Activated naive CD4-positive, alpha-beta T cell treated with anti-CD3 and anti-CD28 coated beads, Interleukin-2, amount 10 ng/mL, durations not matched to agents 7 days and 5 days (primary cell): ENCODE data around the gene HAPSTR1.
"Not testable (repeated sequence)": the region's sequence is repeated elsewhere in the genome, so short reads cannot be mapped to it uniquely, and the experiment has no call there.

ENCODE experiments used
- CTCF ChIA-PET: fragments of 350-600 bp; sonication (Branson Sonifier 250); formaldehyde crosslinking; loops from one replicate; lab custom pipeline; 2021; ENCODE audit warnings: antibody characterized with exemption; lab: Charles Lee
- DNase-seq: peaks from one replicate; pipeline ENCODE4 v3.0.0-alpha.2; 2020
- H3K27ac Mint-ChIP-seq: one replicate; pipeline ENCODE4 v1.8.0; 2021; ENCODE audit warnings: mild to moderate bottlenecking, moderate library complexity, mixed read lengths
- H3K27me3 Mint-ChIP-seq: one replicate; pipeline ENCODE4 v1.8.0; 2021; ENCODE audit warnings: mild to moderate bottlenecking, mixed read lengths
- H3K36me3 Mint-ChIP-seq: one replicate; pipeline ENCODE4 v1.8.0; 2021; ENCODE audit warnings: mixed read lengths
- H3K4me1 Mint-ChIP-seq: one replicate; pipeline ENCODE4 v1.8.0; 2021; ENCODE audit warnings: mixed read lengths
- H3K4me3 Mint-ChIP-seq: one replicate; pipeline ENCODE4 v1.8.0; 2021; ENCODE audit warnings: mild to moderate bottlenecking, moderate library complexity, mixed read lengths
- H3K9me3 Mint-ChIP-seq: one replicate; pipeline ENCODE4 v1.8.0; 2021; ENCODE audit warnings: mixed read lengths

The HAPSTR1 gene

DNA sequence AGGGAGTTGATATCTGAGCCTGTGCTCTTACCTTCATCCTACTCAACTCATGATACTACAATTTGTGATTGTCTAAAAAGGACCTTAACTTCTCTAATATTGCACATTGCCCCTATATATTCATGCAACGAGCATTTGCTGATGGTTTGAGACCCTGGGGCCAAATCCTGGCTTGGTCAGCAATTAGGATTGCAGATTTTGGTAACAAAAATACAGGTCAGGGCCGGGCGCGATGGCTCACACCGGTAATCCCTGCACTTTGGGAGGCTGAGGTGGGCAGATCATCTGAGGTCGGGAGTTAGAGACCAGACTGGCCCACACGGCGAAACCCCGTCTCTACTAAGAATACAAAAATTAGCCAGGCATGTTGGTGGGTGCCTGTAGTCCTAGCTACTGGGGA lies 35.4 kb upstream of the HAPSTR1 start:
- Mint-ChIP-seq H3K36me3 (no peaks in the 10 kb centered on the region), H3K4me1 (peaks cover 5% of the 10 kb centered on the region), H3K27me3 (peaks cover 29% of the 10 kb centered on the region), H3K27ac (no peak overlapping the region), H3K9me3 (no peaks in the 10 kb centered on the region), H3K4me3 (no peak overlapping the region)
- CTCF ChIA-PET: no interaction called here
- DNase-seq: no peak

DNA sequence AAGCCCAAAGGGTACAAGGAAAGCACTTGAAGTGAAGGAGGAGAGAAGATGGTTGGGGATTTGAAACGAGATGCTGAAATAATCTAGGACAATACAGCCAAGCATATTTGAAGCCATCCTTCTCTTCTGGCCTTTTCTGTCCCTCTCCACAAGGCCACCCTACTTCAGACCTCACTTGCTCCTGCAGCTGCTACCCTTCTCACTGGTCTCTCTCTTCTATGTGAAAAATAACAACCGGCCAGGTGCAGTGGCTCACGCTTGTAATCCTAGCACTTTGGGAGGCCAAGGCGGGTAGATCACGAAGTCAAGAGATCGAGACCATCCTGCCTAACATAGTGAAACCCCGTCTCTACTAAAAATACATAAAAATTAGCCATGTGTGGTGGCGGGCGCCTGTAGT lies 33.2 kb upstream of the HAPSTR1 start:
- peaks cover 24% of the 10 kb centered on the region for H3K27me3 Mint-ChIP-seq
- peaks cover 11% of the 10 kb centered on the region for H3K4me1 Mint-ChIP-seq
- CTCF ChIA-PET: interaction anchor here (0.7 kb wide), 1 partner anchor 9 kb away, joined by 4 read pairs; no protein-coding TSS in a partner anchor
- H3K9me3 Mint-ChIP-seq: no peaks in the 10 kb centered on the region
- no peaks in the 10 kb centered on the region for H3K36me3 Mint-ChIP-seq
- H3K27ac Mint-ChIP-seq: no peak overlapping the region
- DNase-seq: no peak
- H3K4me3 Mint-ChIP-seq: no peak overlapping the region

DNA sequence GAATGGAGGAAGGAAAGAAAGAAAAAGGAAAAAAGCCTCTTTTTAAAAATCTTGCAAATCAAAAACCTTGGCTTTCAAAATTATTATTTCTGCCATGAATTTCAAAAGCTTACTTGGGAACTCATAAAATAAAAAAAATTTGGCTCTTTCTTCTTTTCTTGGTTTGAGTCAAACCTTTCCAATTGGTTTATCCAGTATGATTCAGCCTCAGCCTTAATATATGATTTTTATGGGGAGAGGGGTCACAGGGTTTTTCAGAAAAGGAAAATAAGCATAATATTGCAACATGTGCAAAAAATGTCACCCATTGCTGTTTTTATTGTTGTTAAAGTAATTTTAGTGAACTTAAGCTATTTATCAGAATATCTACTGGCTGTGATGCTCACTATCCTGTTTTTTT lies 31.2 kb upstream of the HAPSTR1 start:
- no peaks in the 10 kb centered on the region for H3K36me3 Mint-ChIP-seq
- no peak overlapping the region for H3K4me3 Mint-ChIP-seq
- no peak for DNase-seq
- H3K27me3 Mint-ChIP-seq: peaks cover 20% of the 10 kb centered on the region
- CTCF ChIA-PET: no interaction called here
- no peaks in the 10 kb centered on the region for H3K9me3 Mint-ChIP-seq
- no peak overlapping the region for H3K27ac Mint-ChIP-seq
- H3K4me1 Mint-ChIP-seq: peaks cover 11% of the 10 kb centered on the region

DNA sequence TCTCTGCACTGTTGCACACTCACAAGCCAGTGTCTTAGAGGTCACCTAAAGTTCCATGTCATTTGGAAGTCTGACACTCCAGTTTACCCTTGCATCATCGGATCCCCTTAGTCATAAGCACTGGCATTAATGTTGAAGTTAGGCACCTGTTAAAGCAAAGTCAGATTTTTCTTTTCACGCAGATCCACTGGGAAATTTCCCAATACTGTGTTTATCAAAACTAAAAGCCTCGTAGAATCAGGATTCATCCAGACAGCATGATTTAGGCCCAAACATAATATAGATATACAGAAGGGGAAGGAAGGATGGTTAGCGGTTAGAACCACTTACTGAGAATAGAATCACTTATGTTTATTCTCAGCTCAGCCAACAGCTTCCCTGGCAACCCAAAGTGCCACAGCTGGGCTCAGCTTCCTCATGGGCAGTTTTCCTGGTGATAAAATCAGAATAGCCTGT lies 30.1 kb upstream of the HAPSTR1 start:
- peak overlapping the region; percentile 46 for H3K27ac Mint-ChIP-seq
- CTCF ChIA-PET: interaction anchor here (0.9 kb wide), 1 partner anchor 52 kb away, joined by 3 read pairs; no protein-coding TSS in a partner anchor

DNA sequence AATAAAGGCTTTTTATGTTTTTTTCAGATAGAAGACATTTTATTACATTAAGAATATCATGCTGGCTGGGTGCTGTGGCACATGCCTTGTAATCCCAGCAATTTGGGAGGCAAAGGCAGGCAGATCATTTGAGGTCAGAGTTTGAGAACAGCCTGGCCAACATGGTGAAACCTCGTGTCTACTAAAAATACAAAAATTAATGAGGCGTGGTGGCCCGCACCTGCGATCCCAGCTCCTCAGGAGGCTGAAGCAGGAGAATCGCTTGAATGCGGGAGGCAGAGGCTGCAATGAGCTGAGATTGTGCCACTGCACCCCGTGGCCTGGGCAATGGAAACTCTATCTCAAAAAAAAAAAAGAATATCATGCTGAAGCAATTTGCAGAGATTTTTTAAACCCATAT lies 29.1 kb upstream of the HAPSTR1 start:
- H3K27ac Mint-ChIP-seq: no peak overlapping the region
- CTCF ChIA-PET: interaction anchor here (0.6 kb wide), 1 partner anchor 12 kb away, joined by 3 read pairs; no protein-coding TSS in a partner anchor
- no peak overlapping the region for H3K4me3 Mint-ChIP-seq
- peaks cover 20% of the 10 kb centered on the region for H3K27me3 Mint-ChIP-seq
- no peaks in the 10 kb centered on the region for H3K9me3 Mint-ChIP-seq
- peaks cover 11% of the 10 kb centered on the region for H3K4me1 Mint-ChIP-seq
- DNase-seq: no peak
- H3K36me3 Mint-ChIP-seq: no peaks in the 10 kb centered on the region

More for the DNA sequence above, 30.1 kb upstream of the HAPSTR1 start:
- no peak for DNase-seq
- Mint-ChIP-seq H3K4me1 (peaks cover 11% of the 10 kb centered on the region), H3K9me3 (no peaks in the 10 kb centered on the region), H3K27me3 (peaks cover 20% of the 10 kb centered on the region), H3K36me3 (no peaks in the 10 kb centered on the region), H3K4me3 (no peak overlapping the region)

DNA sequence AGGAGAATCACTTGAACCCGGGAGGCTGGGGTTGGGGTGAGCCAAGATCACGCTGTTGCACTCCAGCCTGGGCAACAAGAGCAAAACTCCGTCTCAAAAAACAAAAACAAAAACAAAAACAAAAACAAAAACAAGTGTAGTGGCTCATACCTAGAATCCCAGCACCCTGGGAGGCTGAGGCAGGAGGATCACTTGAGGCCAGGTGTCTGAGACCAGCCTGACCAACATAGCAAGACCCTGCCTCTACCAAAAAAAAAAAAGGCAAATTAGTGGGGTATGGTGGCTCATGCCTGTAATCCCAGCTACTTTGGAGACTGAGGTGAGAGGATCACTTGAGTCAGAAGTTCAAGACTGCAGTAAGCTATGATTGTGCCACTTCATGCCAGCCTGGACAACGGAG lies 26.4 kb upstream of the HAPSTR1 start:
- peaks cover 14% of the 10 kb centered on the region for H3K4me1 Mint-ChIP-seq
- DNase-seq: no peak
- CTCF ChIA-PET: no interaction called here
- no peaks in the 10 kb centered on the region for H3K36me3 Mint-ChIP-seq
- H3K4me3 Mint-ChIP-seq: no peak overlapping the region
- H3K9me3 Mint-ChIP-seq: peaks cover 7% of the 10 kb centered on the region
- peaks cover 11% of the 10 kb centered on the region for H3K27me3 Mint-ChIP-seq
- no peak overlapping the region for H3K27ac Mint-ChIP-seq

DNA sequence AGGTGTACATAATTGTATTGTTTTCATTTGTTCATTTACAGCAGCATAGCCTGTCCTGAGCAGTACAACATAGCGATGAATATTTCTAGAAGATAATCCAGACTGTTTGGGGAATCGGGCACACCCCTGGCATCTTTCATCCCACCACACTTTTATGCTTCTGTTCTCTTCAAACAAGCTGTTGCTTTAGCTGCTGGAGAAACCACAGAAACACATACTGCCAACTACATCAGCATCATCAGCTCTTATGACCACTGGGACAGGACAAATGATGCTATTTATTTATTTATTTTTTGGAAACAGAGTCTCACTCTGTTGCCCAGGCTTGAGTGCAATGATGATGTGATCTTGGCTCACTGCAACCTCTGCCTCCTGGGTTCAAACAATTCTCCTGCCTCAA lies 22.6 kb upstream of the HAPSTR1 start:
- no peak for DNase-seq
- H3K27ac Mint-ChIP-seq: no peak overlapping the region
- H3K9me3 Mint-ChIP-seq: peaks cover 7% of the 10 kb centered on the region
- no peaks in the 10 kb centered on the region for H3K27me3 Mint-ChIP-seq
- CTCF ChIA-PET: no interaction called here
- H3K4me1 Mint-ChIP-seq: peaks cover 24% of the 10 kb centered on the region
- H3K36me3 Mint-ChIP-seq: peaks cover 2% of the 10 kb centered on the region
- H3K4me3 Mint-ChIP-seq: no peak overlapping the region

DNA sequence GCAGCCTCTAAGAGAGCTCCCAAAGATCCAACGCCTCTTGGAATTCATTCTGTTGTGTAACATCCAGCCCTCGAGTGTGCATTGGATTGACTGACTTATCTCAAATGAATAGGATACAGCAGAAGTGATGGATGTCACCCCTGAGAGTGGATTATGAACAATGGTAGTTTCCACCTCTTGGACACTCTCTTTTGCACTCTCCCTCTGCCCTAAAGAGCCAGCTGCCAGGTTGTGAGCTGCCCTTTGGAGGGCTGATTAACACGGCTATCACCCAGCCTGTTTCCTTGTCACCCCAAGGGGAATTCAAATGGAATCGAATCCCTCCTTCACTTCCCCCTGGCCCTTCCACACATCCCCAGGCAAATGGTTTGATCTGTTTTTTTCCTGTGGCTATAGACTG lies 21.2 kb upstream of the HAPSTR1 start:
- CTCF ChIA-PET: no interaction called here

DNA sequence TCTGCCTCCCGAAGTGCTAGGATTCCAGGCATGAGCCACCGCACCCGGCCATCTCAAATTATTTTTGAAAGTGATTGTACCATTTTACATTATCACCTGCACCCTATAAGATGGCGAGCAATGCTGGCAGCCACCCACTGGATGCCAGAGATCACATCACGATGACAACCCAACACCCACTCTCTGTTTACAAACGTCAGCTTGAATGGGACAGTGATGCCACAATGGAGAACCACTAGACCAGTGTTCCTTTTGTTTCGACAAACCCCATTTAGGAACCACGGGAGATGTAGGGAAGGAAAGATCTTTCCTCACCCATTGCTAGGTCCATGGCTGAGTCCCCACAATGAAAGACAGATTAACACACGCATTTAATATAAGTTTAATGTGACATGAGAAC lies 20.1 kb upstream of the HAPSTR1 start:
- CTCF ChIA-PET: no interaction called here
- Mint-ChIP-seq H3K27ac (no peak overlapping the region), H3K4me1 (peaks cover 30% of the 10 kb centered on the region), H3K9me3 (peaks cover 7% of the 10 kb centered on the region), H3K4me3 (no peak overlapping the region), H3K36me3 (peaks cover 3% of the 10 kb centered on the region), H3K27me3 (no peaks in the 10 kb centered on the region)
- no peak for DNase-seq

More for the DNA sequence above, 21.2 kb upstream of the HAPSTR1 start:
- H3K4me3 Mint-ChIP-seq: no peak overlapping the region
- H3K27me3 Mint-ChIP-seq: no peaks in the 10 kb centered on the region
- DNase-seq: no peak
- H3K4me1 Mint-ChIP-seq: peaks cover 24% of the 10 kb centered on the region
- H3K9me3 Mint-ChIP-seq: peaks cover 7% of the 10 kb centered on the region
- peaks cover 2% of the 10 kb centered on the region for H3K36me3 Mint-ChIP-seq
- no peak overlapping the region for H3K27ac Mint-ChIP-seq

DNA sequence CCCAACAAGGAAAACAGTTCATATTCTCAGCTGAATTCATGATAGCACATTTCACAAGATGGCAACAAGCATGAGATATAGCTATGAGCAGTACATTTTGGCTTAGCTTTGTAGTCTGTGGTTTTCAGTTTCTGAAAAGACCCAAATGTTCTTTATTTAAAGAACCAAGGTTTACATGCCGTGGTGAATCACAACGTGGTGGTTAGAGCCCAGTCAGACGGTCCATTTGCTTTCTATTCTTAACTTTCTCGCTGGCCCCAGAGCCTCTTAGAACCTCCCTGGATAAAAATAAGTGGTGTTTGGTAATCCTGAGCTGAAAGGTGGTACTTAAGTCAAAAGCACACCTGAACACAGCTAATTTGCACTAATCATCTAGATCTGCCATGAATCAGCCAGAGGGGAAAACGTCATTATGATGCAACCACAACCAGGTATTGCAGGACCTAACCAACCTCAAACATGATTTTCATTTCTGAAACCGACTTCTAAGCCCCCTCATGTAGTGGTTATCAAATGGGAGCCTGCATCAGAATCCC lies 18.6 kb upstream of the HAPSTR1 start:
- CTCF ChIA-PET: no interaction called here
- Mint-ChIP-seq H3K4me1 (peaks cover 42% of the 10 kb centered on the region), H3K9me3 (peaks cover 13% of the 10 kb centered on the region), H3K4me3 (no peak overlapping the region), H3K27ac (peak overlapping the region; percentile 88), H3K36me3 (peaks cover 11% of the 10 kb centered on the region), H3K27me3 (no peaks in the 10 kb centered on the region)
- DNase-seq: peak; percentile 41

DNA sequence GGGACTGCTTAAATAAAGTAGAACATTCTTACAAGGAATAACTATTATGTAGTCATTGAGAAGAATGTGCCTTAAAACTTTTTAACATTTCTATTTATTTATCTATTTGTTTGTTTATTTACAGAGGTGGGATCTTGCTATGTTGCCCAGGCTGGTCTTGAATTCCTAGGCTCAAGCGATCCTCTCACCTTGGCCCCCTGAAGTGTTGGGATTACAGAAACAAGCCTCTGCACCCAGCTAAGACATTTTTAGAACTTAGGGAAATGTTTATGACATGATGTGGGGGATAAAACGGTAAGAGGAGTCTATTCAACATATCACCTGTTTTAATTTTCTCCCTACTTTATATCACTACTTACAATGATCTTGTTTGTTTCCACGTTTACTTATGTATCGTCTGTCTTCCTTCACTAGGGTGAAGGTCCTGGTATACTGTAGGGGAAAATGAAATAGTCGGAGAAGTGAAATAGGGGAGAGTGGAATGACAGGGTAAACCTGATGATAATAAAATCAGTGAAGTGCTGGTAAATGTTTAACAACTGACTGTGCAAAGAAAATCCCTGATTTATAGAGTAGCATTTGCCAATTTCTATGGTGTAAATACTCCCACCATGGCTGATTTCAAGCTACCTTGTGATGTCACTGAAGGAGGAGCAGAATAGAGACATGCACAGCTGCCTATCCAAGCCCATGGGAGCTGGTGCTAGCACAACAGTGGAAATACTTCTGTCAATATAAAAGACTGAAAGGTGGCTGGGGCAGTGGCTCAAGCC lies 16.0 kb upstream of the HAPSTR1 start:
- no peak for DNase-seq
- CTCF ChIA-PET: no interaction called here
- peaks cover 15% of the 10 kb centered on the region for H3K9me3 Mint-ChIP-seq
- no peak overlapping the region for H3K27ac Mint-ChIP-seq
- peaks cover 54% of the 10 kb centered on the region for H3K4me1 Mint-ChIP-seq
- peaks cover 22% of the 10 kb centered on the region for H3K36me3 Mint-ChIP-seq
- no peak overlapping the region for H3K4me3 Mint-ChIP-seq
- H3K27me3 Mint-ChIP-seq: no peaks in the 10 kb centered on the region

DNA sequence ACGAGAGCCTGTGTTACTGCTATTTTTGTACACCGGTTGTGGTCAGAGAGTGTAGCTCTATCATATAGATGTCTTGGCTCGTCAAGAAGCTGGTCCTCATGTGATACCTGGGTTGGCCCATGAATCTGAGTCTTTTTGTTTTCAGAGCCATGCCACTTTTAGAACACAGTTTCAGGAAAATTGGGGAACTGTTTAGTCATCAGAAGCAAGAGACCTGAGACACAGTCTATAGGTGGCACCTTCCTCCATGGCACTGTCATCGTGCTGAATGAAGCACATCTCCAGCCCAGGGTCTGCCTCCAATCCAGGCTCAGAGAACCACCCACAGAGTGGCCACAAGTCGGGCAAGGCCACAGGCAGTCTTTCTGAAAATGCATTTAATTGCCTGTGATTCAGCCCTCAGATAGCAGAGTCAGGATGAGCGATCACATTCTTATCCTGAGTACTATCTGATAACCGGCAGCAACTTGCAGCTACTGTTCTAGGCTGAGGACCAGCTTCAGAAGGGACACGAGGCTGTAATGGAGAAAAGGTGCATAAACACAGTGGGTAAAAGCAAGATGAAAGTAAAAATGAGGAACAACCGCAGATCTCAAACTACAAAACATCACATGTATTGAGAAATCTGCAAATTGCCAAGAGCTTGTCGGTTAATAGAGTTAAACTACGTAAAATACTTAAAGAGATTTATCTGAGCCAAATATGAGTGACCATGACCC lies 14.2 kb upstream of the HAPSTR1 start:
- Mint-ChIP-seq H3K4me3 (no peak overlapping the region), H3K9me3 (peaks cover 15% of the 10 kb centered on the region), H3K27me3 (no peaks in the 10 kb centered on the region), H3K27ac (peak overlapping the region; percentile 68), H3K36me3 (peaks cover 22% of the 10 kb centered on the region), H3K4me1 (peaks cover 48% of the 10 kb centered on the region)
- no peak for DNase-seq
- CTCF ChIA-PET: interaction anchor here (1.0 to 1.7 kb wide), 4 partner anchors 14 to 68 kb away, joined by 3 to 4 read pairs (median 4); partner anchors contain the start of gene HAPSTR1

DNA sequence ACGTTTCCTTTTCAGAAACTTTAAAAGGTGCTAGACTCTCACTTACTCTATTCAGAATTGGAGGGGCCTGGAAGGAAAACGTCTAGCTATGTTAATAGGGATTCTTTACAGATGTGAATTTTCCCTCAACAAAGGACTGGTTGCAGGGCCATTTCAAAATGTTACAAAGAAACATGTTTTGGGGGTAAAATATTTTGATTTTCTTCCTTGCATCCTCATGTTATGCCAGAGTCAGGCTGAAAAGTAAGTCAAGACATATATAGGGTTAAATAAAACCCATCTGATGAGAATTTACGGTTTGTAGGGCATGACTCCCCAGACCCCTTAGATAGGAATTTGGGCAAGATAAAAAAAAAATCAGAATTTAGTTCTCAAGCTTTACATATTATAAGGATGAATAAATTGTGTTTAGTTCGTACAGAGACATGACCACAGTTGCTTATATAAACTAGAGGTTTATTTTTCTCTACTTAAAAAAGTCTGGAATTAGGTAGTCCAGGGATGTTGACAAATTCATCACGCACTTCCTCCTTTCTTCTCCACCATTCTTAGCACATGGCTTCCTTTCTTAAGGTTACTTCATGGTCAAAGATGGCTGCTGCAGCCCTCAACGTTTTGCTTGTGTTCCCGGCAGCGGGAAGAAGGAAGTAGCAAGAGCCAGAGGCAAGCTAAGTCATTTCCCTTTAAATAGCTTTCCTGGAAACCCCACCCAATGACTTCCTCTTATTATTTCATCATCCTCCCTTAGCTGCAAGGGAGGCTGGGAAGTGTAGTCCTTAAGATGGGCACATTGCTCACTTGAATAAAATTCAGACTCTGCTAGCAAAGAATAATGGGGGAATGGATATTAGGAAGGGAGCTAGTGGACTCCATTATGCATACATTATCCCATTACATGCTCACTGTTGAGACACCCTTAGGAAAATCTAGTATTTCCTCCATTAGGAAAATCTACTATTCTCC lies 12.7 kb upstream of the HAPSTR1 start:
- Mint-ChIP-seq H3K27ac (peak overlapping the region; percentile 93), H3K36me3 (peaks cover 20% of the 10 kb centered on the region), H3K9me3 (peaks cover 15% of the 10 kb centered on the region), H3K4me1 (peaks cover 39% of the 10 kb centered on the region)
- H3K27me3 Mint-ChIP-seq, H3K4me3 Mint-ChIP-seq: not testable (repeated sequence)
- CTCF ChIA-PET: interaction anchor here (1.5 to 1.7 kb wide), 2 partner anchors 13 to 60 kb away, joined by 3 read pairs; partner anchors contain the start of gene HAPSTR1
- DNase-seq: peak; percentile 76
